Hepatocyte (in vitro differentiated cells): Measurements from ENCODE around the gene RBM38. TPM values are rescaled to one million over a fixed set of nuclear protein-coding genes. Genes with fewer than 3 reads are reported as not detected.
A peak's percentile ranks its signal among the peaks of the same experiment; 100 is the strongest.
"Not testable (repeated sequence)": the region's sequence is repeated elsewhere in the genome, so short reads cannot be mapped to it uniquely, and the experiment has no call there.

Source experiments
- DNase-seq: peaks from one replicate; pipeline ENCODE4 v3.0.0-alpha.2; 2016; ENCODE audit warnings: low spot score
- H2AFZ ChIP-seq: fragments of 200-600 bp; sonication (generic); 2 replicates; pipeline ENCODE4 v1.6.0; 2016; ENCODE audit warnings: antibody characterized with exemption, mild to moderate bottlenecking
- H3K27ac ChIP-seq: fragments of 200-600 bp; sonication (generic); 2 replicates; pipeline ENCODE4 v1.5.1; 2016; ENCODE audit warnings: mild to moderate bottlenecking
- H3K27me3 ChIP-seq: fragments of 200-600 bp; sonication (generic); 2 replicates; pipeline ENCODE4 v1.6.1; 2016
- H3K36me3 ChIP-seq: fragments of 200-600 bp; sonication (generic); replicated peaks from 2 replicates; pipeline ENCODE4 v1.5.1; 2016; ENCODE audit warnings: low read depth; ENCODE audit not compliant: insufficient read depth
- H3K4me1 ChIP-seq: fragments of 200-600 bp; sonication (generic); 2 replicates; pipeline ENCODE4 v1.5.1; 2016; ENCODE audit warnings: mild to moderate bottlenecking, moderate library complexity; ENCODE audit not compliant: insufficient read depth
- H3K4me2 ChIP-seq: fragments of 200-600 bp; sonication (generic); 2 replicates; pipeline ENCODE4 v1.6.0; 2016
- H3K4me3 ChIP-seq: fragments of 200-600 bp; sonication (generic); 2 replicates; pipeline ENCODE4 v1.5.1; 2016; ENCODE audit warnings: mild to moderate bottlenecking
- H3K79me2 ChIP-seq: fragments of 200-600 bp; sonication (generic); 2 replicates; pipeline ENCODE4 v1.6.0; 2017; ENCODE audit warnings: mild to moderate bottlenecking
- H3K9me2 ChIP-seq: fragments of 200-600 bp; sonication (generic); replicated peaks from 2 replicates; pipeline ENCODE4 v1.6.0; 2017; ENCODE audit warnings: mild to moderate bottlenecking; ENCODE audit not compliant: insufficient read depth
- H3K9me3 ChIP-seq: fragments of 200-600 bp; sonication (generic); 2 replicates; pipeline ENCODE4 v1.5.1; 2016; ENCODE audit warnings: low read depth, mild to moderate bottlenecking
- H4K20me1 ChIP-seq: fragments of 200-600 bp; sonication (generic); 2 replicates; pipeline ENCODE4 v1.6.0; 2016; ENCODE audit warnings: mild to moderate bottlenecking; ENCODE audit not compliant: insufficient read depth, poor library complexity, severe bottlenecking
- EZH2 ChIP-seq: fragments of 200-600 bp; sonication (generic); IDR thresholded peaks from 2 replicates; pipeline ENCODE4 v1.6.1; 2016; ENCODE audit warnings: antibody characterized with exemption, mild to moderate bottlenecking, borderline replicate concordance
- EZH2phosphoT487 ChIP-seq: fragments of 200-600 bp; sonication (generic); IDR thresholded peaks from one replicate; pipeline ENCODE4 v1.6.1; 2018; ENCODE audit warnings: antibody characterized with exemption, mild to moderate bottlenecking, low read depth, moderate library complexity; ENCODE audit not compliant: unreplicated experiment, severe bottlenecking
- WGBS: methylation state at CpG from one replicate; pipeline ENCODE4 v1.1.6; 2016; ENCODE audit warnings: low lambda C conversion rate; ENCODE audit errors: missing lambda C conversion rate; 5-methylcytosine and 5-hydroxymethylcytosine counted together
- polyA plus RNA-seq: library from polyadenylated mRNA; unstranded; fragments of >200 nt; fragmentation: Nextera tagmentation; extraction: Ambion mirVana; gene quantifications from 2 replicates; pipeline ENCODE4 v1.2.1, GENCODE V29; 2016
- total RNA-seq: library from RNA; depleted of rRNA; stranded (reverse); fragments of >200 nt; gene quantifications from 2 replicates; pipeline ENCODE4 v1.2.3, GENCODE V29; 2014
- TF ChIP-seq, protein P1 (sequence below): fragments of 200-600 bp; sonication (generic); IDR thresholded peaks from 2 replicates; pipeline ENCODE4 v1.5.1; 2016; ENCODE audit warnings: antibody characterized with exemption, mild to moderate bottlenecking; ENCODE audit not compliant: poor library complexity

Gene RBM38
- total and polyA plus RNA-seq, 2 experiments from 2014 or later: 16.1 to 19.6 TPM

DNA sequence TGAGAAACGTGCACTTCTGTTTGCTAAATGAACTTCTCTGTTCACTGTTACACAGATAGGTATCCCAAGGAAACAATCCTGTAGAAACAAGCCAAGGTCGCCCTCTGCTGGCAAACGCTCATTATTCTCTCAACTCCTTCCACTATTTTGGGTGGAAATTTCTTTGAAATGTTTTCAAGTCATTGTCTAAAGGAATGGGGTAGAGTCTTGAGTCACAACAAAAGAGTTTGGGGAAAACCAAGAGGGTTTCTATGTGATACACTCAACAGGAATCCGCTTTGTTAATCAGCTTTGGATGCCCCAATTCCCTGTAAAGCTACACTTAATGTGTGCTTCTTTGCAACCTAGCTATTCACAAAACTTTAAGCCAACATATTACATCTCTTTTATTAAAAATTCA lies 44.7 kb upstream of the RBM38 start:
- H3K4me3 ChIP-seq: no peak overlapping the region
- WGBS: 3% methylated on average over 4 of the region's 4 CpGs
- no peaks in the 10 kb centered on the region for H3K9me2 ChIP-seq
- no peaks in the 10 kb centered on the region for H3K27me3 ChIP-seq
- no peak overlapping the region for H3K4me2 ChIP-seq
- H2AFZ ChIP-seq: no peak overlapping the region
- H4K20me1 ChIP-seq: no peaks in the 10 kb centered on the region
- no peaks in the 10 kb centered on the region for H3K36me3 ChIP-seq
- H3K4me1 ChIP-seq: no peaks in the 10 kb centered on the region
- H3K79me2 ChIP-seq: peaks cover 3% of the 10 kb centered on the region
- TF ChIP-seq EZH2phosphoT487 (no peak), EZH2 (no peak)
- TF ChIP-seq, protein P1, sequence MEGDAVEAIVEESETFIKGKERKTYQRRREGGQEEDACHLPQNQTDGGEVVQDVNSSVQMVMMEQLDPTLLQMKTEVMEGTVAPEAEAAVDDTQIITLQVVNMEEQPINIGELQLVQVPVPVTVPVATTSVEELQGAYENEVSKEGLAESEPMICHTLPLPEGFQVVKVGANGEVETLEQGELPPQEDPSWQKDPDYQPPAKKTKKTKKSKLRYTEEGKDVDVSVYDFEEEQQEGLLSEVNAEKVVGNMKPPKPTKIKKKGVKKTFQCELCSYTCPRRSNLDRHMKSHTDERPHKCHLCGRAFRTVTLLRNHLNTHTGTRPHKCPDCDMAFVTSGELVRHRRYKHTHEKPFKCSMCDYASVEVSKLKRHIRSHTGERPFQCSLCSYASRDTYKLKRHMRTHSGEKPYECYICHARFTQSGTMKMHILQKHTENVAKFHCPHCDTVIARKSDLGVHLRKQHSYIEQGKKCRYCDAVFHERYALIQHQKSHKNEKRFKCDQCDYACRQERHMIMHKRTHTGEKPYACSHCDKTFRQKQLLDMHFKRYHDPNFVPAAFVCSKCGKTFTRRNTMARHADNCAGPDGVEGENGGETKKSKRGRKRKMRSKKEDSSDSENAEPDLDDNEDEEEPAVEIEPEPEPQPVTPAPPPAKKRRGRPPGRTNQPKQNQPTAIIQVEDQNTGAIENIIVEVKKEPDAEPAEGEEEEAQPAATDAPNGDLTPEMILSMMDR: peak; percentile 86
- H3K9me3 ChIP-seq: no peaks in the 10 kb centered on the region
- no peak overlapping the region for H3K27ac ChIP-seq
- peak; percentile 85 for DNase-seq

DNA sequence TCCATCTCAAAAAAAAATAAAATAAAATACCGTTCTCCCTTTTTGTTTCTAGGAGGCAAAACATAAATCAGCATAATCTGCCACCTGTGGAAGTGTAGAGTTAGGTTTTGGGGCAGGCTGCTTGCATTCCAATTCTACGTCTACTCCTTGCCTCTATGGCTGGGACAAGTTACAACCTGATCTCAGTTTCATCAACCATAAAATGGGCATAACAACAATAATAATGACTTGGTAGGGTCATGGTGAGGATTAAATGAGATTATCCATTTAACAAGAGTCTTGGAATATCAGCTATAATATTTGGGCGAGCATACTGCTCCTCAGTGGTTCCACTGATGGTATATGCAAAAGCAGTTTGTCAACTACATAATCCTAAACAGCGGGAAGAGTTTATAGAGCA lies 43.8 kb upstream of the RBM38 start:
- WGBS: 82% methylated on average over 4 of the region's 4 CpGs
- TF ChIP-seq EZH2phosphoT487 (no peak), EZH2 (no peak)
- TF ChIP-seq, protein P1: no peak

DNA sequence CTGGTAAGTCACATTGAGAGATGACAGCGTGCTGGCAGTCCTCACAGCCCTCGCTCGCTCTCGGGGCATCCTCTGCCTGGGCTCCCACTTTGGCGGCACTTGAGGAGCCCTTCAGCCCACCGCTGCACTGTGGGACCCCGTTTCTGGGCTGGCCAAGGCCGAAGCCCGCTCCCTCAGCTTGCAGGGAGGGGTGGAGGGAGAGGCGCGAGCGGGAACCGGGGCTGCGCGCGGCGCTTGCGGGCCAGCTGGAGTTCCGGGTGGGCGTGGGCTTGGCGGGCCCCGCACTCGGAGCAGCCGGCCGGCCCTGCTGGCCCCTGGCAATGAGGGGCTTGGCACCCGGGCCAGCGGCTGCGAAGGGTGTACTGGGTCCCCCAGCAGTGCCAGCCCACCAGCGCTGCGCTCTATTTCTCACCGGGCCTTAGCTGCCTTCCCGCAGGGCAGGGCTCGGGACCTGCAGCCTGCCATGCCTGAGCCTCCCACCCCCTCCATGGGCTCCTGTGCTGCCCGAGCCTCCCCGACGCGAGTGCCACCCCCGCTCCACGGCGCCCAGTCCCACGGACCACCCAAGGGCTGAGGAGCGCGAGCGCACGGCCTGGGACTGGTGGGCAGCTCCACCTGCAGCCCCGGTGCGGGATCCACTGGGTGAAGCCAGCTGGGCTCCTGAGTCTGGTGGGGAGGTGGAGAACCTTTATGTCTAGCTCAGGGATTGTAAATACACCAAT lies 42.8 kb upstream of the RBM38 start:
- H3K36me3 ChIP-seq, DNase-seq, H3K4me1 ChIP-seq, H4K20me1 ChIP-seq, H3K4me2 ChIP-seq, H3K27me3 ChIP-seq, H3K9me2 ChIP-seq, H3K9me3 ChIP-seq, H3K4me3 ChIP-seq, H2AFZ ChIP-seq, H3K27ac ChIP-seq: not testable (repeated sequence)
- H3K79me2 ChIP-seq: peaks cover 22% of the 10 kb centered on the region
- 93% methylated on average over 26 of the region's 47 CpGs for WGBS

More for the DNA sequence above, 43.8 kb upstream of the RBM38 start:
- Histone ChIP-seq H3K36me3 (no peaks in the 10 kb centered on the region), H2AFZ (no peak overlapping the region), H3K9me3 (no peaks in the 10 kb centered on the region), H3K27ac (no peak overlapping the region), H3K79me2 (peaks cover 12% of the 10 kb centered on the region), H3K4me3 (no peak overlapping the region), H3K9me2 (no peaks in the 10 kb centered on the region), H4K20me1 (peaks cover 5% of the 10 kb centered on the region), H3K27me3 (no peaks in the 10 kb centered on the region), H3K4me2 (no peak overlapping the region), H3K4me1 (no peaks in the 10 kb centered on the region)
- DNase-seq: no peak

DNA sequence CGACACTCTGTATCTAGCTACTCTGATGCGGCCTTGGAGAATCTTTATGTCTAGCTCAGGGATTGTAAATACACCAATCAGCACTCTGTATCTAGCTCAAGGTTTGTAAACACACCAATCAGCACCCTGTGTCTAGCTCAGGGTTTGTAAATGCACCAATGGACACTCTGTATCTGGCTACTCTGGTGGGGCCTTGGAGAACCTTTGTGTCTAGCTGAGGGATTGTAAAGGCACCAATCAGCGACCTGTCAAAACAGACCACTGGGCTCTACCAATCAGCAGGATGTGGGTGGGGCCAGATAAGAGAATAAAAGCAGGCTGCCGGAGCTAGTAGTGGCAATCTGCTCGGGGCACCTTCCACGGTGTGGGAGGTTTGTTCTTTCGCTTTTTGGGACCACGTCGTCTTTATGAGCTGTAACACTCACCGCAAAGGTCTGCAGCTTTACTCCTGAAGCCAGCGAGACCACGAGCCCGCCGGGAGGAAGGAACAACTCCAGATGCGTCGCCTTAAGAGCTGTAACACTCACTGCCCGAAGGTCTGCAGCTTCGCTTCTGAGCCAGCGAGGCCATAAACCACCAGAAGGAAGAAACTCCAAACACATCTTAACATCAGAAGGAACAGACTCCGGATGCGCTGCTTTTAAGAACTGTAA lies 42.1 kb upstream of the RBM38 start:
- peaks cover 28% of the 10 kb centered on the region for H3K79me2 ChIP-seq
- not testable (repeated sequence) for H4K20me1 ChIP-seq, H3K27me3 ChIP-seq, DNase-seq, H3K4me3 ChIP-seq, H3K9me3 ChIP-seq, H3K9me2 ChIP-seq, H3K4me2 ChIP-seq, H3K36me3 ChIP-seq, H3K4me1 ChIP-seq, H3K27ac ChIP-seq, H2AFZ ChIP-seq
- WGBS: 89% methylated on average over 21 of the region's 21 CpGs
